Omental fat pad (tissue), 4 donors: Measurements from ENCODE around the gene SLC25A45. TPM values are rescaled to one million over a fixed set of nuclear protein-coding genes. Genes with fewer than 3 reads are reported as not detected.

Source experiments
- ATAC-seq: fragments of 150-250 bp; one replicate; pipeline ENCODE4 v1.9.1; 2016; ENCODE audit warnings: mild to moderate bottlenecking, moderate library complexity; ENCODE audit not compliant: low FRiP score
- DNase-seq: peaks from one replicate; pipeline ENCODE4 v3.0.0-alpha.2; 2019; ENCODE audit warnings: low spot score
- total RNA-seq, 4 donors: library from RNA; depleted of rRNA; stranded (reverse); fragments of >200 nt; gene quantifications; one replicate each; pipeline ENCODE4 v1.1.0, GENCODE V29; 2016
- TF ChIP-seq, protein P1 (sequence below), 3 donors: fragments of 450-650 bp; IDR thresholded peaks; one replicate each; pipeline ENCODE4 v1.5.1; 2016 to 2017; ENCODE audit warnings: antibody characterized with exemption in 3 of 3, mild to moderate bottlenecking in 3 of 3, moderate library complexity in 2 of 3

The SLC25A45 gene
- total RNA-seq, 4 donors from 2014 or later: 4.1 to 9.2 (median 6.0) TPM

GRCh38 chr11:65370659-65371049, 11.8 kb downstream of the SLC25A45 start:
- TF ChIP-seq, protein P1, sequence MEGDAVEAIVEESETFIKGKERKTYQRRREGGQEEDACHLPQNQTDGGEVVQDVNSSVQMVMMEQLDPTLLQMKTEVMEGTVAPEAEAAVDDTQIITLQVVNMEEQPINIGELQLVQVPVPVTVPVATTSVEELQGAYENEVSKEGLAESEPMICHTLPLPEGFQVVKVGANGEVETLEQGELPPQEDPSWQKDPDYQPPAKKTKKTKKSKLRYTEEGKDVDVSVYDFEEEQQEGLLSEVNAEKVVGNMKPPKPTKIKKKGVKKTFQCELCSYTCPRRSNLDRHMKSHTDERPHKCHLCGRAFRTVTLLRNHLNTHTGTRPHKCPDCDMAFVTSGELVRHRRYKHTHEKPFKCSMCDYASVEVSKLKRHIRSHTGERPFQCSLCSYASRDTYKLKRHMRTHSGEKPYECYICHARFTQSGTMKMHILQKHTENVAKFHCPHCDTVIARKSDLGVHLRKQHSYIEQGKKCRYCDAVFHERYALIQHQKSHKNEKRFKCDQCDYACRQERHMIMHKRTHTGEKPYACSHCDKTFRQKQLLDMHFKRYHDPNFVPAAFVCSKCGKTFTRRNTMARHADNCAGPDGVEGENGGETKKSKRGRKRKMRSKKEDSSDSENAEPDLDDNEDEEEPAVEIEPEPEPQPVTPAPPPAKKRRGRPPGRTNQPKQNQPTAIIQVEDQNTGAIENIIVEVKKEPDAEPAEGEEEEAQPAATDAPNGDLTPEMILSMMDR (IDR thresholded peaks at IDR 0.05): no peak
- no peak for ATAC-seq
- no peak for DNase-seq

DNA sequence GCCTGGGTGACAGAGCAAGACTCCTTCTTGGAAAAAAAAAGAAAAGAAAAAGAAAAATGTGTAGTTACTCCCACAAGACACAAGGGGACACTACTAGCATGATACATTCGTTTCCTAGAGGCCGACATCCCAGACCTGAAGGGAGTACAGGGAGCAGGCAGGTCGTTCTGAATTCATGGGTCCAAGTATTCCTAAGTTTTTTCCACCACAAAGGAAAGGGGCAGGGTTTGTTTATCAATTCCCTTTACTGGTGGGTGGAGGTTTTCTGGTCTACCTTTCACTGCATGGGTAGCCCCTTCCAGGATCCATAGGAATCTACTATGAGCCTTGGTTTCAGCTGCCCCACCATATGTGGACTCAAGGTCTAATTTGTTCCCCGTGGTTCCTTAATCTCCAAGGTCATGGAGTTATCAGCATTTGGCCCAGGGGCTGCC, 16.1 kb downstream of the SLC25A45 start:
- peak; percentile 68 for ATAC-seq
- TF ChIP-seq, protein P1 (IDR thresholded peaks at IDR 0.05): peak in 1 of 3 donors; percentile 69

GRCh38 chr11:65363770-65364169, 18.7 kb downstream of the SLC25A45 start:
- no peak for DNase-seq
- ATAC-seq: no peak
- TF ChIP-seq, protein P1 (IDR thresholded peaks at IDR 0.05): no peak

More for the DNA sequence above, 16.1 kb downstream of the SLC25A45 start:
- DNase-seq: no peak

DNA sequence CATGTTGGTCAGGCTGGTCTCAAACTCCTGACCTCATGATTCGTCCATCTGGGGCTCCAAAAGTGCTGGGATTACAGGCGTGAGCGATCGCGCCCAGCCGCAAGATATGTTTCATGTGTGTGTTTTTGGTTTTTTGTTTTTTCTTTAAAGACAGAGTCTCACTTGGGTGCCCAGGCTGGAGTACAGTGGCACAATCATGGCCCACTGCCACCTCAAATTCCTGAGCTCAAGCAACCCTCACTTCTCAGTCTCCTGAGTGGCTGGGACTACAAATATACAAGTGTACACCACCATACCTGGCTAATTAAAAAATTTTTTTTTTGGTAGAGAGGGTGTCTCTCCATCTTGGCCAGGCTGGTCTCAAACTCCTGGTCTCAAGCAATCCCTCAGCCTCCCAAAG, 19.5 kb downstream of the SLC25A45 start:
- TF ChIP-seq, protein P1 (IDR thresholded peaks at IDR 0.05): no peak

DNA sequence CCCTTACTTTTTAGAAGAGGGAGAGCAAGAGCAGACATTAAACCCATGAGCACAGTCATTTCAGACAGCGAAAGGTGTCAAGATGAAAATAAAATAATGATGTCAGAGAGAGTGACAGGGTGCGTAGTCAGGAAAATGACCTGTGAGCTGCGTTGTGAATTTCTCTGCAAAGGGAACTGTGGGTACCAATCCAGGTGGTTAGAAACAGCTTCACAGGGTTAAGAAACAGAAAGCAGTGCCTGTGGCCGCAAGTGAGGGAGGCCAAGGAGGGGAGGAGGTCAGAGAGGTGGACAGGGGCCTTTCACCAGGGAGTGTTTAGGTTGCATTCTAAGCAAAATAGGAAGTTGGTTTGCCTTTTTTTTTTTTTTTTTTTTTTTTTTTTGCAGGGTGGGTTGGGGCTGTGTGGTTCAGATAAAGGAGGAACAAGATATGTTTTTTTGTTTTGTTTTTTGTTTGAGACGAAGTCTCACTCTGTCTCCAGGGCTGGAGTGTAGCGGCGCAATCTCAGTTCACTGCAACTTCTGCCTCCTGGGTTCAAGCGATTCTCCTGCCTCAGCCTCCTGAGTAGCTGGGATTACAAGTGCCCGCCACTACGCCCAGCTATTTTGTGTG, 20.0 kb downstream of the SLC25A45 start:
- TF ChIP-seq, protein P1 (IDR thresholded peaks at IDR 0.05): no peak
- ATAC-seq: no peak
- no peak for DNase-seq

More for the DNA sequence above, 19.5 kb downstream of the SLC25A45 start:
- ATAC-seq (no peak), DNase-seq (no peak)

DNA sequence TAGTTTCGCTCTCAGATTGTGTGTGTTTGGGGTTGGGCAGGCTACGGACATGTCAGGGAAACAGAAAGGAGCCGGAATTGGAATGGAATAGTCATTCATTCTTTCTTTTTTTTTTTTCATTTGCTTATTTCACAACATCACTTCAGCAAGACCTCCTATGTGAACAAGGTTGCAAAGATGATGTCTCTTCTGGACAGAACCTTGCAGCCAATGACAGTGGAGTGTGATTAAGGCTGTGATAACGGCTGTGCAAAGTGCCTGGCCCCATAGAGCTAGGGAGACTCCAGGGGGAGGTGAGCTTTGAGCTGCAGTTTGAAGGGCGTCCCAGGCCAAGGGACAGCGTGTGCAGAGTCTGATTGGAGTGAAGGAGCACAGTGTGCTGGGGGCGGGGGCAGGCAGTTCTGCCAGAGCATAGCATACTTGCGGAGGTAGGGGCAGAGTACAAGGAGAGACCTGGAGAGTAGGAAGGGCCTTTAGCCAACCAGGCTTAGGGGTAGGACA, 24.5 kb downstream of the SLC25A45 start:
- ATAC-seq (no peak), DNase-seq (no peak)
- TF ChIP-seq, protein P1 (IDR thresholded peaks at IDR 0.05): no peak

- no peak for ATAC-seq
- TF ChIP-seq, protein P1 (IDR thresholded peaks at IDR 0.05): no peak
These were observed 26.0 kb downstream of the SLC25A45 start for GRCh38 chr11:65356394-65356972.

More at GRCh38 chr11:65356394-65356972, 26.0 kb downstream of the SLC25A45 start:
- no peak for DNase-seq
